ENCODE results near the gene UNC93B1. TPM values are rescaled to one million over a fixed set of nuclear protein-coding genes. Genes with fewer than 3 reads are reported as not detected.

UNC93B1 gene
- total and polyA plus RNA-seq, 2 of the 13 experiments (the other 11 are each of a cell fraction or from before 2014, with no cell fraction given): 8.8 to 18.9 TPM

GRCh38 chr11:68016904-68017817, 13.3 kb upstream of the UNC93B1 start (continued):
- peak; percentile 73; the same call in 1 of the 2 replicates for TF ChIP-seq ZBTB37 (CRISPR knock-in tag; IDR thresholded peaks at IDR 0.05)
- TF ChIP-seq HINFP (CRISPR knock-in tag; IDR thresholded peaks at IDR 0.05; ENCODE audit: low read depth): no peak; the same call in 1 of the 2 replicates
- TF ChIP-seq PHF8 (CRISPR knock-in tag; IDR thresholded peaks at IDR 0.05): peak; percentile 56
- TF ChIP-seq ZBTB8A (CRISPR knock-in tag; IDR thresholded peaks at IDR 0.05; ENCODE audit: borderline replicate concordance, low read depth): no peak
- TF ChIP-seq CTCF (CRISPR knock-in tag; IDR thresholded peaks at IDR 0.05): peak; percentile 23; the same call in 1 of the 2 replicates
- no peak for TF ChIP-seq ZNF775 (CRISPR knock-in tag; IDR thresholded peaks at IDR 0.05; ENCODE audit: borderline replicate concordance)
- no peak for TF ChIP-seq FOXK1 (CRISPR knock-in tag; IDR thresholded peaks at IDR 0.05; ENCODE audit: borderline replicate concordance, low read depth)
- TF ChIP-seq SCMH1 (CRISPR knock-in tag; IDR thresholded peaks at IDR 0.05; ENCODE audit: borderline replicate concordance): no peak
- peak; percentile 51; the same call in 1 of the 2 replicates for TF ChIP-seq CSRNP1 (CRISPR knock-in tag; IDR thresholded peaks at IDR 0.05)
- no peak for TF ChIP-seq ZKSCAN5 (CRISPR knock-in tag; IDR thresholded peaks at IDR 0.05)
- TF ChIP-seq LRRFIP1 (CRISPR knock-in tag; conservative IDR thresholded peaks at IDR 0.05): no peak
- no peak for TF ChIP-seq JARID2 (CRISPR knock-in tag; IDR thresholded peaks at IDR 0.05; ENCODE audit: insufficient replicate concordance)
- TF ChIP-seq ZNF350 (CRISPR knock-in tag; IDR thresholded peaks at IDR 0.05; ENCODE audit: borderline replicate concordance, low read depth): peak; percentile 64; the same call in 1 of the 2 replicates
- TF ChIP-seq ZNF607 (CRISPR knock-in tag; IDR thresholded peaks at IDR 0.05; ENCODE audit: borderline replicate concordance): peak; percentile 78
- no peak for TF ChIP-seq RFX3 (CRISPR knock-in tag; IDR thresholded peaks at IDR 0.05)
- peak; percentile 47; the same call in 1 of the 2 replicates for TF ChIP-seq NFYB (CRISPR knock-in tag; IDR thresholded peaks at IDR 0.05)
- TF ChIP-seq ZNF773 (CRISPR knock-in tag; IDR thresholded peaks at IDR 0.05; ENCODE audit: borderline replicate concordance): no peak
- TF ChIP-seq TOPORS (CRISPR knock-in tag; IDR thresholded peaks at IDR 0.05): no peak
- TF ChIP-seq AKAP8 (CRISPR knock-in tag; IDR thresholded peaks at IDR 0.05): peak; percentile 82
